Measurements from ENCODE around the gene HS3ST5.

Gene HS3ST5

DNA sequence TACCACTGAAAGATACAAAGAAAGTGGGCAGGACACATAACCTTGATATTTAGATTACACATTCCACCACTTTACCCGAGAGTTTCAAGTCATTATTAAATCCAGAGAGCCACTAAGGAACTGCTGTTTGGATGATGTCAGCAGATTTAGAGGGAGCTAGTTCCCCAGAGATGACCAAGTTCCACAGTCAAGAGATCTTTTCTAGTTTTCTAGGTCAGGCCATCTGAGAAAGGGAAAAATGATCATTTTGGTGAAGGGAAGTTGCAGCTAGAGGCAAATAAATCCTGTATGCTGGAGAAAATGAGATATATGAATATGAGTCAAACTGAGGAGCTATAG is 147.8 kb downstream of the HS3ST5 start:
- TF ChIP-seq, protein P1, sequence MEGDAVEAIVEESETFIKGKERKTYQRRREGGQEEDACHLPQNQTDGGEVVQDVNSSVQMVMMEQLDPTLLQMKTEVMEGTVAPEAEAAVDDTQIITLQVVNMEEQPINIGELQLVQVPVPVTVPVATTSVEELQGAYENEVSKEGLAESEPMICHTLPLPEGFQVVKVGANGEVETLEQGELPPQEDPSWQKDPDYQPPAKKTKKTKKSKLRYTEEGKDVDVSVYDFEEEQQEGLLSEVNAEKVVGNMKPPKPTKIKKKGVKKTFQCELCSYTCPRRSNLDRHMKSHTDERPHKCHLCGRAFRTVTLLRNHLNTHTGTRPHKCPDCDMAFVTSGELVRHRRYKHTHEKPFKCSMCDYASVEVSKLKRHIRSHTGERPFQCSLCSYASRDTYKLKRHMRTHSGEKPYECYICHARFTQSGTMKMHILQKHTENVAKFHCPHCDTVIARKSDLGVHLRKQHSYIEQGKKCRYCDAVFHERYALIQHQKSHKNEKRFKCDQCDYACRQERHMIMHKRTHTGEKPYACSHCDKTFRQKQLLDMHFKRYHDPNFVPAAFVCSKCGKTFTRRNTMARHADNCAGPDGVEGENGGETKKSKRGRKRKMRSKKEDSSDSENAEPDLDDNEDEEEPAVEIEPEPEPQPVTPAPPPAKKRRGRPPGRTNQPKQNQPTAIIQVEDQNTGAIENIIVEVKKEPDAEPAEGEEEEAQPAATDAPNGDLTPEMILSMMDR (IDR thresholded peaks at IDR 0.05) = no peak
- Histone ChIP-seq H3K4me3 (ENCODE audit: low read depth in 1 of 2, low read length in 1 of 2) (no peak overlapping the region), H3K36me3 (no peaks in the 10 kb centered on the region), H3K27ac (no peak overlapping the region), H3K27me3 (no peaks in the 10 kb centered on the region), H3K4me1 (ENCODE audit: control insufficient read depth in 1 of 2, insufficient read depth in 1 of 2, low read depth in 1 of 2, low read length in 1 of 2) (peaks cover 0 to 13% of the 10 kb centered on the region in 2 experiments), H3K9me3 (no peaks in the 10 kb centered on the region)

DNA sequence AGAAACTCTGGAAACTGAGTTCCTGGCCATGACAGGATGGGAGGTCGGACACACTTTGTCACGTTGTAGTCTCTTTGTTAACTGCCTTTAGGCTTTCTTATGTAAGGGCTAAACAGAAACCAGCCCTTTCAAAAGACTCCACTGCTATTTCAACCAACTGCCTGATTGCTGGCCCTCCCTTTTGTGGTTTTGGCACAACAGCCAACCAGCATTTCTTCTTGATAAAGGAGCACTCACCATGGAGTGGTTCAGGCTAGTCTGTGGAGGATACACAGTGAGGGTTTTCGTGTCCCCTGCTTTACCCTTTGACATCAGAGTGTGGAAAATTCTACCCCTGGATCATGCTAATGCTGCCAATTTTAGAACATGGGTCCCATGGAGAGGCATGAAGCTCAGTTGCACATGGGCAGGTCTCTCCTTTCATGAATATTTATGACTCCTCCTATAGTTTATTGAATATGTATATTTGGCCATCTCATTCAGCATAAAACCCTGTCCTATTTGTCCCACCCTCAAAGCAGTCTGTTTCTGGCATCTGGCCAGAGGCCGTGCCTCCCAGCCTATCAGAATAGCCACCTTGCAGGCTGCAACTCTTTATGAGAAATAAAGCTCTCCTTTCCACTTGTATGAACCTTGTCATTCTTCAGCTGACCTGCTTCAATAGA is 148.3 kb downstream of the HS3ST5 start:
- H3K36me3 ChIP-seq = no peaks in the 10 kb centered on the region
- H3K27ac ChIP-seq = no peak overlapping the region
- H3K4me1 ChIP-seq (ENCODE audit: control insufficient read depth in 1 of 2, insufficient read depth in 1 of 2, low read depth in 1 of 2, low read length in 1 of 2) = peaks cover 0 to 15% of the 10 kb centered on the region in 2 experiments
- TF ChIP-seq, protein P1 (IDR thresholded peaks at IDR 0.05) = no peak
- no peaks in the 10 kb centered on the region for H3K27me3 ChIP-seq
- H3K4me3 ChIP-seq (ENCODE audit: low read depth in 1 of 2, low read length in 1 of 2) = no peak overlapping the region
- no peaks in the 10 kb centered on the region for H3K9me3 ChIP-seq

DNA sequence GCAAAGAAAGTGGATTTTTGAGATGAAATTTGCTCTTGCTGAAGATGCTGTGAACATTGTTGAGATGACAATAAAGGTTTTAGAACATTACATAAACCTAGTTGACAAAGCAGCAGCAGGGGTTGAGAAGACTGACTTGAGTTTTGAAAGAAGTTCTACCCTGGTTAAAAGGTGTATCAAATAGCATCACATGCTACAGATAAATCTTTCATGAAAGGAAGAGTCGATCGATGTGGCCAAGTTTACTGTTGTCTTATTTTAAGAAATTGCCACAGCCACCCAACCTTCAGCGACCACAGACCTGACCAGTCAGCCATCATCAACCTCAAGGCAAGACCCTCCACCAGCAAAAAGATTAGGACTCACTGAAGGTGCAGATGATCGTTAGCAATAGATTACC is 155.3 kb downstream of the HS3ST5 start:
- H3K27ac ChIP-seq = no peak overlapping the region
- TF ChIP-seq, protein P1 (IDR thresholded peaks at IDR 0.05) = no peak
- no peaks in the 10 kb centered on the region for H3K27me3 ChIP-seq
- no peak overlapping the region for H3K4me3 ChIP-seq (ENCODE audit: low read depth in 1 of 2, low read length in 1 of 2)
- H3K9me3 ChIP-seq = no peaks in the 10 kb centered on the region
- no peaks in the 10 kb centered on the region for H3K36me3 ChIP-seq
- H3K4me1 ChIP-seq (ENCODE audit: control insufficient read depth in 1 of 2, insufficient read depth in 1 of 2, low read depth in 1 of 2, low read length in 1 of 2) = peaks cover 0 to 7% of the 10 kb centered on the region in 2 experiments

DNA sequence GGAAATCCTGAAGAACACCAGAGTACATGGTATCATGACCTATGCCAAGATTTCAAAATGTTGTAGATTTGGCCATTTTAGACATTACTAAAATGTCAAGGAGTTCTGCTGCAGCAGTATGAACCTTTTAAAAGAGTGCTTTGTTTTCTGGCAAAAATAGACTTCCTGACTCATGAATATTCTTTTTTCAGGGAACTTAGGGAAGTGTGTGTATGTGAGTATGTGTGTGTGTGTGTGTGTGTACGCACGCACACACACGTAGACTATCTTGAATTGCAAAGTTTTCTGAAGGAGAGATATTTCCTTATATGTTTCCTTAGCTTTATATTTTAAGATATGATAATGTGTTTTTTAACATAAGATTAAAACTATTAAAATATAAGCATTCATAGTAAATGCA is 161.2 kb downstream of the HS3ST5 start:
- H3K27me3 ChIP-seq = no peaks in the 10 kb centered on the region
- no peaks in the 10 kb centered on the region for H3K36me3 ChIP-seq
- peaks cover 2 to 4% of the 10 kb centered on the region in 2 experiments for H3K4me1 ChIP-seq (ENCODE audit: control insufficient read depth in 1 of 2, insufficient read depth in 1 of 2, low read depth in 1 of 2, low read length in 1 of 2)
- H3K9me3 ChIP-seq = no peaks in the 10 kb centered on the region
- TF ChIP-seq, protein P1 (IDR thresholded peaks at IDR 0.05) = no peak
- no peak overlapping the region for H3K4me3 ChIP-seq (ENCODE audit: low read depth in 1 of 2, low read length in 1 of 2)
- no peak overlapping the region for H3K27ac ChIP-seq

DNA sequence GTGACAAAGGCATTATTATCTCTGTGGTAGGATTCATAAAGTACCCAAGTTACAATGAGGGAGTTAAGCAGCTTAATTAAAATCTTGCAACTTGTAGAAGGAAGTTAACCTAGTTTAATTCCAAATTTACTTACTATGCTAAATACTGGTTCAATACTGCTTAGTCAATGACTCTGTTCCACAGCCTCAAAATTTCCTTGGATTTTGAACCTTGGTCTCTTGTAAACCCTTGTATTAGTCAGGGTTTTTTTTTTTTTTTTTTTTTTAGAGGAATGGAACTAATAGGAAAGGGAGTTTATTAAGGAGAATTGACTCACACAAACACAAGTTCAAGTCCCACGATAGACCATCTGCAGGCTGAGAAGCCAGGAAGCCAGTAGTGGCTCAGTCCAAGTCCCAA is 163.4 kb downstream of the HS3ST5 start:
- Histone ChIP-seq H3K4me1 (ENCODE audit: control insufficient read depth in 1 of 2, insufficient read depth in 1 of 2, low read depth in 1 of 2, low read length in 1 of 2) (peaks cover 5 to 7% of the 10 kb centered on the region in 2 experiments), H3K36me3 (no peaks in the 10 kb centered on the region), H3K27ac (no peak overlapping the region), H3K4me3 (ENCODE audit: low read depth in 1 of 2, low read length in 1 of 2) (no peak overlapping the region), H3K27me3 (no peaks in the 10 kb centered on the region), H3K9me3 (no peaks in the 10 kb centered on the region)
- TF ChIP-seq, protein P1 (IDR thresholded peaks at IDR 0.05) = no peak
